Progenitor cell of endocrine pancreas (in vitro differentiated cells): ENCODE data around the gene SFXN2. TPM values are rescaled to one million over a fixed set of nuclear protein-coding genes. Genes with fewer than 3 reads are reported as not detected.
"Not testable (repeated sequence)": the region's sequence is repeated elsewhere in the genome, so short reads cannot be mapped to it uniquely, and the experiment has no call there.

Source experiments
- DNase-seq: peaks from one replicate; pipeline ENCODE4 v3.0.0; 2021; ENCODE audit warnings: low spot score; ENCODE audit not compliant: unreplicated experiment
- H3K27ac Mint-ChIP-seq: 2 replicates; pipeline ENCODE4 v1.8.0; 2021; ENCODE audit warnings: mild to moderate bottlenecking, moderate library complexity, mixed read lengths
- H3K27me3 Mint-ChIP-seq: 2 replicates; pipeline ENCODE4 v1.8.0; 2021; ENCODE audit warnings: mixed read lengths
- H3K36me3 Mint-ChIP-seq: 2 replicates; pipeline ENCODE4 v1.8.0; 2022; ENCODE audit warnings: mixed read lengths; ENCODE audit not compliant: insufficient read depth
- H3K4me1 Mint-ChIP-seq: 2 replicates; pipeline ENCODE4 v1.8.0; 2021; ENCODE audit warnings: low read depth, mixed read lengths
- H3K4me3 Mint-ChIP-seq: 2 replicates; pipeline ENCODE4 v1.8.0; 2021; ENCODE audit warnings: low read depth, mild to moderate bottlenecking, moderate library complexity, mixed read lengths
- H3K9me3 Mint-ChIP-seq: 2 replicates; pipeline ENCODE4 v1.8.0; 2021; ENCODE audit warnings: low read depth, mixed read lengths
- CTCF ChIP-seq: fragments of 200-600 bp; sonication (generic); IDR thresholded peaks from one replicate; pipeline ENCODE4 v1.5.0; 2021; ENCODE audit warnings: antibody characterized with exemption, mild to moderate bottlenecking; ENCODE audit not compliant: unreplicated experiment
- long read RNA-seq: library from polyadenylated mRNA; unstranded; transcript quantifications from one replicate; pipeline ENCODE4 v2.0.0, GENCODE V29; 2020
- total RNA-seq: library from RNA; stranded (reverse); gene quantifications from 2 replicates; pipeline ENCODE4 v1.2.1, GENCODE V29; 2021

SFXN2 gene
- 33.9 and 34.2 TPM in 2 replicates for total RNA-seq
- long read RNA-seq, full-length matches to known transcripts: 23 of 46 reads
- long read RNA-seq, partial matches to known transcripts: 7 of 46 reads
- long read RNA-seq, other reads (novel, unspliced or antisense): 16 of 46 reads

- Mint-ChIP-seq H3K4me3 (peak within 1 kb of the TSS; percentile 85), H3K36me3 (peaks cover 1% of the 10 kb centered on the region), H3K27ac (peak within 1 kb of the TSS; percentile 96), H3K9me3 (no peaks in the 10 kb centered on the region), H3K4me1 (peaks cover 40% of the 10 kb centered on the region), H3K27me3 (no peaks in the 10 kb centered on the region)
- no peak for DNase-seq
- no peak for TF ChIP-seq CTCF
Measured at GRCh38 chr10:102714621-102715455, at the start of gene SFXN2. TSS of gene SFXN2 (plus strand) at chr10:102714636. CDS start at chr10:102726637, 12,001 bp downstream.

GRCh38 chr10:102665904-102666509 lies 48.4 kb upstream of the SFXN2 start:
- no peak for DNase-seq
- Mint-ChIP-seq H3K4me1 (peaks cover 5% of the 10 kb centered on the region), H3K4me3 (no peak overlapping the region)

GRCh38 chr10:102667411-102667810 lies 47.0 kb upstream of the SFXN2 start:
- not testable (repeated sequence) for H3K36me3 Mint-ChIP-seq, H3K4me3 Mint-ChIP-seq, H3K27me3 Mint-ChIP-seq, DNase-seq, H3K4me1 Mint-ChIP-seq, H3K9me3 Mint-ChIP-seq
- peak overlapping the region; percentile 87 for H3K27ac Mint-ChIP-seq

More at GRCh38 chr10:102665904-102666509, 48.4 kb upstream of the SFXN2 start:
- H3K27me3 Mint-ChIP-seq: peaks cover 3% of the 10 kb centered on the region
- no peaks in the 10 kb centered on the region for H3K36me3 Mint-ChIP-seq
- peak overlapping the region; percentile 78 for H3K27ac Mint-ChIP-seq
- H3K9me3 Mint-ChIP-seq: no peaks in the 10 kb centered on the region
- TF ChIP-seq CTCF: no peak

- no peak for DNase-seq
- H3K4me1 Mint-ChIP-seq: peaks cover 6% of the 10 kb centered on the region
- no peak for TF ChIP-seq CTCF
- no peaks in the 10 kb centered on the region for H3K36me3 Mint-ChIP-seq
- no peak overlapping the region for H3K4me3 Mint-ChIP-seq
- no peaks in the 10 kb centered on the region for H3K9me3 Mint-ChIP-seq
- H3K27me3 Mint-ChIP-seq: peaks cover 3% of the 10 kb centered on the region
- H3K27ac Mint-ChIP-seq: no peak overlapping the region
Measured at GRCh38 chr10:102668326-102669107, 45.9 kb upstream of the SFXN2 start.

GRCh38 chr10:102669206-102670064 lies 45.0 kb upstream of the SFXN2 start:
- Mint-ChIP-seq H3K27me3 (peaks cover 3% of the 10 kb centered on the region), H3K4me3 (no peak overlapping the region), H3K36me3 (no peaks in the 10 kb centered on the region), H3K27ac (no peak overlapping the region), H3K9me3 (no peaks in the 10 kb centered on the region), H3K4me1 (peaks cover 13% of the 10 kb centered on the region)
- DNase-seq: no peak
- TF ChIP-seq CTCF: peak; percentile 38
